HEK293T (cell line): ENCODE data around the gene TMEM95.

Source experiments
- ARNT ChIP-seq: fragments of 450-650 bp; IDR thresholded peaks from 2 replicates; pipeline ENCODE4 v1.6.1; 2017; ENCODE audit warnings: mild to moderate bottlenecking
- BHLHE40 ChIP-seq: fragments of 450-650 bp; IDR thresholded peaks from 2 replicates; pipeline ENCODE4 v1.6.1; 2016; ENCODE audit warnings: mild to moderate bottlenecking, moderate library complexity, borderline replicate concordance
- CTBP1 ChIP-seq: fragments of 450-650 bp; IDR thresholded peaks from 2 replicates; pipeline ENCODE4 v1.6.1; 2016; ENCODE audit warnings: borderline replicate concordance
- PKNOX1 ChIP-seq: fragments of 450-650 bp; IDR thresholded peaks from 2 replicates; pipeline ENCODE4 v1.6.1; 2016
- ZNF384 ChIP-seq: fragments of 450-650 bp; IDR thresholded peaks from 2 replicates; pipeline ENCODE4 v1.6.1; 2016

- TF ChIP-seq PKNOX1 = no peak
- TF ChIP-seq ZNF384 = no peak
- no peak for TF ChIP-seq BHLHE40
- no peak for TF ChIP-seq CTBP1
- no peak for TF ChIP-seq ARNT
Measured at GRCh38 chr17:7336240-7337175, 18.4 kb upstream of the TMEM95 start, which contains the start of gene ACAP1.
